A673 (cell line): ENCODE results near the gene DYNLT5.

Source experiments
- CTCF ChIP-seq: fragments of 300-800, 200-600 bp; sonication (generic); conservative IDR thresholded peaks from 2 replicates; pipeline ENCODE4 v1.5.1; 2017; ENCODE audit warnings: low read depth, mild to moderate bottlenecking, antibody characterized with exemption, low read length, moderate library complexity, mixed read lengths
- EZH2 ChIP-seq: fragments of 200-600 bp; sonication (generic); IDR thresholded peaks from 2 replicates; pipeline ENCODE4 v1.6.1; 2017; ENCODE audit warnings: borderline replicate concordance, low read depth, mild to moderate bottlenecking, mixed read lengths, antibody characterized with exemption, low read length; ENCODE audit not compliant: poor library complexity, severe bottlenecking

GRCh38 chr1:66757722-66758240 is 5.5 kb downstream of the DYNLT5 start:
- TF ChIP-seq CTCF, result no peak
- TF ChIP-seq EZH2, result no peak
